Measurements from ENCODE around the gene GBP1.

The GBP1 gene

DNA sequence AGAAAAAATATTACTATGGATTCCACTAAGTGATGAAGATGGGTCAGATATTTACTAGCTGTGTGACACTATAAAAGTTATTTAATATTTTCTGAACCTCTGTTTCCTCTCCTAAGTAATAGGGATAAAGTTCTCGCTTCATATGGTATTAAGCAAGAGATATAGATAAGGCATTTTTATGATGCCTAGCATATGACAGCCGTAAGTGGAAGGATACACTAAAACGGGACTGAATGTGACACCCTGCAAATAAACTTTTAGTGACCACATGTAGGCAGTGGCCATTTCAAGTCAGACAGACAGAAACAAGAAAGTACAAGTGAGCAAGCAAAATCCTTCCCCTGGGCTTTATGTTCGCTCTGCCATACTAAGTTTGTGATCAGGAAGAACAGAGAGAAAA, 56.5 kb downstream of the GBP1 start:
- no peak for DNase-seq

DNA sequence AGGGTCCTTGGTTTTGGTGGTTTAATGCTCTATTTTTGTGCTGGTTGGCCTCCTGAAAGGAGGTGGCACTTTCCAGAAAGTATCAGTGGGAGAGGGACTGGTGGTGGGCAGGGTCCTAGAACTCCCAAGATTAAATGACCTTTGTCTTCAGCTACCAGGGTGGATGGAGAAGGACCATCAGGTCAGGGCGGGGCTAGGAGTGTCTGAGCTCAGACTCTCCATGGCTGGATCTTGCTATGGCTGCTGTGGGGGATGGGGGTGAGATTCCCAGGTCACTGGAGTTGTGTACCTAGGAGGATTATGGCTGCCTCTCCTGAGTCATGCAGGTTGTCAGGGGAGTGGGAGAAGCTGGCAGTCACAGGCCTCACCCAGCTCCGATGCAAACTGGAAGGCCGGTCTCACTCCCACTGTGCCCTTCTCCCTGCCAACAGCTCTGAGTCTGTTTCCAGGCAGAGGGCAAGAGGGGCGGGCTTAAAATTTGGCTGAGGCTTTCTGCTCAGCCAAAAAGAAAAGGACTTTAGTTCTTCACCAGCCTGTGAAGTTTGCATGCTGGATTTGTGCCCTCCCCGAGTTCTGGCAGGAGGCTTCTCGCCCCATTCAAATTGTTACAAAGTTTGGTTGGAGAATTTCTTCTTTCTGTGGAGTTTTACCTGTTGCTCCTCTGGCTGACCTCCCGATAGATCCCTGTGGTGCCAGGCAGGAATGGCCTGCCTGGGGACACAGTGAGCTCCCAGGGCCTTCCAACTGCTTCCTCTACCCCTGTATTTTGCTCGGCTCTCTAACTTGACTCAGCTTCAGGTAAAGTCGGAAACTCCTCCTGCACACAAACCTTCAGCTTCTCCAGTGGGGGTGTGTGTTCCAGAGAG, 59.5 kb downstream of the GBP1 start:
- no peak for DNase-seq
